ENCODE measurements around the gene B3GNT5.
A peak's percentile ranks its signal among the peaks of the same experiment; 100 is the strongest.

The B3GNT5 gene

GRCh38 chr3:183293966-183294365 is 40.9 kb downstream of the B3GNT5 start:
- no peak for DNase-seq (ENCODE audit: low read depth)

GRCh38 chr3:183295211-183295610 is 42.2 kb downstream of the B3GNT5 start:
- peak; percentile 51 for DNase-seq (ENCODE audit: low read depth)

- DNase-seq (ENCODE audit: low read depth), result no peak
Observed at GRCh38 chr3:183296944-183297343, 43.9 kb downstream of the B3GNT5 start.

- peak; percentile 65 for DNase-seq (ENCODE audit: low read depth)
Observed at GRCh38 chr3:183298701-183299153, 45.7 kb downstream of the B3GNT5 start.

- DNase-seq (ENCODE audit: low read depth), result no peak
Observed at GRCh38 chr3:183299976-183300375, 46.9 kb downstream of the B3GNT5 start.

- DNase-seq (ENCODE audit: low read depth), result no peak
Observed at GRCh38 chr3:183300996-183301562, 48.0 kb downstream of the B3GNT5 start.

GRCh38 chr3:183301937-183302580 is 49.0 kb downstream of the B3GNT5 start:
- DNase-seq (ENCODE audit: low read depth), result no peak

- no peak for DNase-seq (ENCODE audit: low read depth)
Observed at GRCh38 chr3:183303690-183304089, 50.6 kb downstream of the B3GNT5 start.

GRCh38 chr3:183306798-183307671 is 54.0 kb downstream of the B3GNT5 start:
- no peak for DNase-seq (ENCODE audit: low read depth)

GRCh38 chr3:183307749-183308148 is 54.7 kb downstream of the B3GNT5 start:
- DNase-seq (ENCODE audit: low read depth), result no peak

GRCh38 chr3:183308751-183309150 is 55.7 kb downstream of the B3GNT5 start:
- no peak for DNase-seq (ENCODE audit: low read depth)

- DNase-seq (ENCODE audit: low read depth), result no peak
Observed at GRCh38 chr3:183309276-183309675, 56.2 kb downstream of the B3GNT5 start.

GRCh38 chr3:183310936-183311335 is 57.9 kb downstream of the B3GNT5 start:
- DNase-seq (ENCODE audit: low read depth), result no peak

- no peak for DNase-seq (ENCODE audit: low read depth)
Observed at GRCh38 chr3:183312433-183312832, 59.4 kb downstream of the B3GNT5 start.

GRCh38 chr3:183313351-183313750 is 60.3 kb downstream of the B3GNT5 start:
- DNase-seq (ENCODE audit: low read depth), result no peak

GRCh38 chr3:183313764-183314163 is 60.7 kb downstream of the B3GNT5 start:
- DNase-seq (ENCODE audit: low read depth), result no peak

GRCh38 chr3:183315739-183316138 is 62.7 kb downstream of the B3GNT5 start:
- DNase-seq (ENCODE audit: low read depth), result no peak

- no peak for DNase-seq (ENCODE audit: low read depth)
Observed at GRCh38 chr3:183317271-183317670, 64.2 kb downstream of the B3GNT5 start.

GRCh38 chr3:183317886-183318865 is 65.1 kb downstream of the B3GNT5 start:
- DNase-seq (ENCODE audit: low read depth), result no peak

GRCh38 chr3:183318877-183319276 is 65.8 kb downstream of the B3GNT5 start:
- DNase-seq (ENCODE audit: low read depth), result no peak

- DNase-seq (ENCODE audit: low read depth), result no peak
Observed at GRCh38 chr3:183319371-183319770, 66.3 kb downstream of the B3GNT5 start.

Data from GM04504 (cell line).